HTERT RPE-1 (cell line): ENCODE data around the gene PRTG.

ENCODE experiments used
- in situ Hi-C: fragments of 300-500 bp; cut with MboI; formaldehyde crosslinking; loops from 4 replicates; pipeline ENCODE4 v1.14.3; 2020; ENCODE audit warnings: low sequenced_read_pairs

Gene PRTG

GRCh38 chr15:55576943-55577342, 166.0 kb downstream of the PRTG start:
- in situ Hi-C loops = no loop called here

GRCh38 chr15:55574096-55574495, 168.9 kb downstream of the PRTG start:
- in situ Hi-C loops = no loop called here

- in situ Hi-C loops = no loop called here
Observed at GRCh38 chr15:55573224-55573623, 169.7 kb downstream of the PRTG start.

- in situ Hi-C loops = no loop called here
Observed at GRCh38 chr15:55564347-55565145, 178.4 kb downstream of the PRTG start.

GRCh38 chr15:55562601-55563000, 180.4 kb downstream of the PRTG start:
- in situ Hi-C loops = no loop called here
